ENCODE measurements around the gene SLC12A7.

Gene SLC12A7

DNA sequence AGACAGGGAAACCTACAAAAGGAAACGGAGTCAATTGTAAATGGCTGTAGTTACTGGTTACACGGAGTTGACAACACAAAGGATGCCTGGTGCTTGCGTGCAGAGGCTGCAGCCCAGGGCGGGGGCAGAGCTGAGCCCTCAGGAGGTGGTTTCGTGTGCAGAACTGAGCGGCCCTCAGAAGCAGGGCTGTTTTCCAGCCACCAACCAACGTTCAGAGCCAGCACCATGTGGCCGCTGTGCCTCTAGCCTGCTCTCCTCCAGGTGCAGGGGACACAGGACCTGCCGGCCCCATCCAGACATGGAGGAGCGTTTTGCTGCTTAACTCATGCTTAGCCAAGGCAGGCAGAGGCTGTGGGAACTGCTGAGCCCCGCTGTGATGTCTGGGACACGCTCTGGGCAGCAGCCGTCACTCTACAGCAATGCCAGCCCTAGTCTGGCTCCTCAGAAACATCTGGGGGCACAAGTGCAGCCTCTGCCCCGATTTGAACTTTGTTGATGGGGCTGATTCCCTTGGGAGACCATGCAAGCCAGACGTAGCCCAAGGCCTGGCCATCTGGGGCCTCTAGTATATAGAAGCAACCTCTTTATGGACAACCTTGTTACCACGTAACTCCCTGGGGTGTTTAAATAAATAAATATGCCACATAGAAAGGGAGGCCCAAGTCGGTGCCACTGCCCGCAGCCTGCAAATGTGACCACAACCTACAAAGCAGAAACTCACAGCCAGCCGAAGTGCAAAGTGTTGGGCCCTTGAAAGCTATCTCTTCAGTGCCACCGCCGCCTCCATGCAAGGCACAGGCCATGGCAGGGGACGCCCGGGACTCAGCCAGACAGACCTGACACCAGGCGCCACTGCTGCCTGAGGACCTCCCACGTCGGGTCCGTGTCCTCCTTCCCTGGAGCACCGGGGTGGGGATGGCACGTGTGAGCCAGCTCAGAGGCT is 61.2 kb downstream of the SLC12A7 start:
- DNase-seq (ENCODE audit: low read depth): no peak

DNA sequence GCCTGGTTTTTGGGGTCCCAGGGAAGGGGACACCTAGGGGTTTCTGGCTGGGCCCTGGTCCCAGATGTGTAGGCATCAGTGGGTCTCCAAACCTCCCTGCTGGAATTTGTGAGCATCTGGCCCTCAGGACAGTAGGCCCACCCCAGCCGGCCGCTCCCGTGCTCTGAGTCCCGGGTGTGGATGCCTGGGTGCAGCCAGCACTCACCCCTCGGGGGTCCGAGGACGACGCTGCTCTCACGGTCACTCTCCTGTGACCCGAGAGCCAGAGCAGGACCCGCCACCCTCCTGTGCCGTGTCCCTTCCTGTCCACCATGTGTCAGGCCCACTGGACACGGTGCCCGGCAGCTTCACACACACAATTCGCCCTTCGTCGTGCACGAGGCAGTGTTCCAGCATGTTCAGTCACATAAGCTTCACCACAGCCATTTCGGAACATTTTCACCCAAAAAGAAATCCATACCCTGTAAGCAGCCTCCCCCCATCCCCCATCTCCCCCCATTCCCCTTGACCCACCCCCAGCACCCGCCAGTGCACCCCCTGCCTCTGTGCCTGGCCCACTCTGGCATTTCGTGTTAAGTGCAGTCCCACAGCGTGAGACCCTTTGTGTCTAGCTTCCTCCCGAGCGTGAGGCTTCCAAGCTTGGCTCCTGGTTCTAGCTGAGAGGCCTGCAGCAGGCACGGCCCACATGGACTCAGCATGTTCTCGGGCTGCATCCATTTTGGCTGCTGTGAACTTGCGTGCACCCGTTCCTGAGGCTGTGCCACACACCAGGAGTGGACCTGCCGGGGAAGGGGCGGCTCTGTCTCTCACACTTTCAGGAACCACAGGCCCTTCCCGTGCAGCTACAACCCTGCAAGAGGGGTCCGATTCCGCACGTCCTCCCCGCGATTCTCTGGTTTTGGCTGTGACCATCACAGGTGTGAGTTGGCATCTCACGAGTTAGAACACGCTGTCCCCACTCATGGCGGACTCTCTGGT is 62.7 kb downstream of the SLC12A7 start:
- no peak for DNase-seq (ENCODE audit: low read depth)

DNA sequence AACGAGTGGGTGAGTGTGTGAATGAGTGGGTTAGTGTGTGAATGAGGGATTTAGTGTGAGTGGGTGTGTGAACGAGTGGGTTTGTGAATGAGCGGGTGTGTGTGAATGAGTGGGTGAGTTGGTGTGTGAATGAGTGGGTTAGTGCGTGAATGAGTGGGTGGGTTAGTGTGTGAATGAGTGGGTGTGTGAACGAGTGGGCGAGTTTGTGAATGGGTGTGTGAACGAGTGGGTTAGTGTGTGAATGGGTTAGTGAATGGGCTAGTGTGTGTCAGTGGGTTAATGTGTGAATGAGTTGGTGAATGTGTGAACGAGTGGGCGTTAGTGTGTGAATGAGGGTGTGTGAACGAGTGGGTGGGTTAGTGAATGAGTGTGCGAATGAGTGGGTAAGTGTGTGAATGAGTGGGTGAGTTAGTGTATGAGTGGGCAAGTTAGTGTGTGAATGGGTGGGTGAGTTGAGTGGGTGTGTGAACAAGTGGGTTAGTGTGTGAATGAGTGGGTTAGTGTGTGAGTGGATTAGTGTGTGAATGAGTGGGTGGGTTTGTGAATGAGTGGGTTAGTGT is 63.6 kb downstream of the SLC12A7 start:
- no peak for DNase-seq (ENCODE audit: low read depth)

DNA sequence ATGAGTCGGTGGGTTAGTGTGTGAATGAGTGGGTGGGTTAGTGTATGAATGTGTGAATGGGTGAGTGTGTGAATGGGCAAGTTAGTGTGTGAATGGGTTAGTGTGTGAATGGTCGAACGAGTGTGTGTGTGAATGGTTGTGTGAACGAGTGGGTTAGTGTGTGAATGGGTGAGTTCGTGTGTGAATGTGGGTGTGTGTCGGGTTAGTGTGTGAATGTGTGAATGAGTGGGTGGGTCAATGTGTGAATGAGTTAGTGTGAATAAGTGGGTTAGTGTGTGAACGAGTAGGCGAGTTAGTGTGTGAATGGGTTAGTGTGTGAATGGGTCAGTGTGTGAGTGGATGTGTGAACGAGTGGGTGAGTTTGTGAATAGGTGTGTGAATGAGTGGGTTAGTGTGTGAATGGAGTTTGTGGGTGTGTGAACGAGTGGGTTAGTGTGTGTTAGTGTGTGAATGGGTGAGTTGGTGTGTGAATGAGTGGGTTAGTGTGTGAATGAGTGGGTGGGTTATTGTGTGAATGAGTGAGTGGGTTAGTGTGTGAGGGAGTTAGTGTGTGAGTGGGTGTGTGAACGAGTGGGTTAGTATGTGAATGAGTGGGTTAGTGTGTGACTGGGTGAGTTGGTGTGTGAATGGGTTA is 64.4 kb downstream of the SLC12A7 start:
- no peak for DNase-seq (ENCODE audit: low read depth)

DNA sequence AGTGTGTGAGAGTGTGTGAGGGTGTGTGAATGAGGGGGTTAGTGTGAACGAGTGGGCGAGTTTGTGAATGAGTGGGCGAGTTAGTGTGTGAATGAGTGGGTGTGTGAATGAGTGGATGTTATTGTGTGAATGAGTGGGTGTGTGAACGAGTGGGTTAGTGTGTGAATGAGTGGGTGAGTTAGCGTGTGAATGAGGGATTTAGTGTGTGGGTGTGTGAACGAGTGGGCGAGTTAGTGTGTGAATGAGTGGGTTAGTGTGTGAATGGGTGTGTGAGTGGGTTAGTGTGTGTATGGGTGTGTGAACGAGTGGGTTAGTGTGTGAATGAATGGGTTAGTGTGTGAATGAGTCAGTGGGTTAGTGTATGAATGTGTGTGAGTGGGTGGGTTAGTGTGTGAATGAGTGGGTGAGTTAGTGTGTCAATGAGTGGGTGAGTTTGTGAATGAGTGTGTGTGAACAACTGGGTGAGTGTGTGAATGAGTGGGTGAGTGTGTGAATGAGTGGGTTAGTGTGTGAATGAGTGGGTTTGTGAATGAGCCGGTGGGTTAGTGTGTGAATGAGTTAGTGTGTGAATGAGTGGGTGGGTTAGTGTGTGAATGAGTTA is 65.8 kb downstream of the SLC12A7 start:
- no peak for DNase-seq (ENCODE audit: low read depth)

DNA sequence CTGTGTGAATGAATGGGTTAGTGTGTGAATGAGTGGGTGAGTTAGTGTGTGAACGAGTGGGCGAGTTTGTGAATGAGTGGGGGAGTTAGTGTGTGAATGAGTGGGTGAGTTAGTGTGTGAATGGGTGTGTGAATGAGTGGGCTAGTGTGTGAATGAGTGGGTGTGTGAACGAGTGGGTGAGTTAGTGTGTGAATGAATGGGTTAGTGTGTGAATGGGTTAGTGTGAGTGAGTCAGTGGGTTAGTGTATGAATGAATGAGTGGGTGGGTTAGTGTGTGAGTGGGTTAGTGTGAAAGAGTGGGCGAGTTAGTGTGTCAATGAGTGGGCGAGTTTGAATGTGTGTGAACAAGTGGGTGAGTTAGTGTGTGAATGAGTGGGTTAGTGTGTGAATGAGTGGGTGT is 67.7 kb downstream of the SLC12A7 start:
- DNase-seq (ENCODE audit: low read depth): no peak

DNA sequence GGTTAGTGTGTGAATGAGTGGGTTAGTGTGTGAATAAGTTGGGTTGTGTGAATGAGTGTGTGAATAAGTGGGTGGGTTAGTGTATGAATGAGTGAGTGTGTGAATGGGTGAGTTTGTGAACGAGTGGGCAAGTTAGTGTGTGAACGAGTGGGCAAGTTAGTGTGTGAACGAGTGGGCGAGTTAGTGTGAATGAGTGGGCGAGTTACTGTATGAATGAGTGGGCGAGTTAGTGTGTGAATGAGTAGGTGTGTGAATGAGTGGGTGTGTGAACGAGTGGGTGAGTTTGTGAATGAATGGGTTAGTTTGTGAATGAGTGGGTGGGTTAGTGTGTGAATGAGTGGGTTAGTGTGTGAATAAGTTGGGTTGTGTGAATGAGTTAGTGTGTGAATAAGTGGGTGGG is 68.5 kb downstream of the SLC12A7 start:
- DNase-seq (ENCODE audit: low read depth): no peak

DNA sequence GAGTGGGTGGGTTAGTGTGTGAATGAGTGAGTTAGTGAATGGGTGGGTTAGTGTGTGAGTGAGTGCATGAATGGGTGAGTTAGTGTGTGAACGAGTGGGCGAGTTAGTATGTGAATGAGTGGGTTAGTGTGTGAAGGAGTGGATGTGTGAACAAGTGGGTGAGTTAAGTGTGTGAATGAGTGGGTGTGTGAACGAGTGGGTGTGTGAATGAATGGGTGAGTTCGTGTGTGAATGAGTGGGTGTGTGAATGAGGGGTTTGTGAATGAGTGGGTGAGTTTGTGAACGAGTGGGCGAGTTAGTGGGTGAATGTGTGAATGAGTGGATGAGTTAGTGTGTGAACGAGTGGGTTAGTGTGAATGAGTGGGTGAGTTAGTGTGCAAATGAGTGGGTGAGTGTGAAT is 69.2 kb downstream of the SLC12A7 start:
- no peak for DNase-seq (ENCODE audit: low read depth)

DNA sequence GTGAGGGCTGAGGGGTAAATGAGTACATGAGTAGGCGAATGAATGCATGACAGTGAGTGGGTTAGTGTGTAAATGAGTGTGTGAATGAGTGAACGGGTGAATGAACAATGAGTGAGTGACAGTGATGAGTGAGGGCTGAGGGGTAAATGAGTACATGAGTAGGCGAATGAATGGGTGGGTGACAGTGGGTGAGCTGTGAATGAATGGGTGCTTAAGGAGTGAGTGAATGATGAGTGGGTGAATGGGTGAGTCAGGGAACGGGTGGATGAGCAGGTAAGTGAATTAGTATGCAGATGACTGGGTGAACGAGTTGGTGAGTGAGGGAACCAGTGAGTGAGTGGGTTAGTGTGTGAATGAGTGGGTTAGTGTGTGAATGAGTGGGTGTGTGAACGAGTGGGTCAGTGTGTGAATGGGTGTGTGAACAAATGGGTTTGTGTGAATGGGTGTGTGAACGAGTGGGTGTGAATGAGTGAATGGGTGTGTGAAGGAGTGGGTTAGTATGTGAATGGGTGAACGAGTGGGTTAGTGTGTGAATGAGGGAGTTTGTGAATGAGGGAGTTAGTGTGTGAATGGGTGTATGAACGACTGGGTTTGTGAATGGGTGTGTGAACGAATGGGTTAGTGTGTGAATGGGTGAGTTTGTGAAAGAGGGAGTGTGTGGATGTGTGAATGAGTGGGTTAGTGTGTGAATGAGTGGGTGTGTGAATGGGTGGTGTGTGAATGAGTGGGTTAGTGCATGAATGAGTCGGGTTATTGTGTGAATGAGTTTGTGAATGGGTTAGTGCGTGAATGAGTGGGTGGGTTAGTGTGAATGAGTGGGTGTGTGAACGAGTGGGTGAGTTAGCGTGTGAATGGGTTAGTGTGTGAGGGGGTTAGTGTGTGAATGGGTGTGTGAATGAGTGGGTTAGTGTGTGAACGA is 70.4 kb downstream of the SLC12A7 start:
- DNase-seq (ENCODE audit: low read depth): no peak

DNA sequence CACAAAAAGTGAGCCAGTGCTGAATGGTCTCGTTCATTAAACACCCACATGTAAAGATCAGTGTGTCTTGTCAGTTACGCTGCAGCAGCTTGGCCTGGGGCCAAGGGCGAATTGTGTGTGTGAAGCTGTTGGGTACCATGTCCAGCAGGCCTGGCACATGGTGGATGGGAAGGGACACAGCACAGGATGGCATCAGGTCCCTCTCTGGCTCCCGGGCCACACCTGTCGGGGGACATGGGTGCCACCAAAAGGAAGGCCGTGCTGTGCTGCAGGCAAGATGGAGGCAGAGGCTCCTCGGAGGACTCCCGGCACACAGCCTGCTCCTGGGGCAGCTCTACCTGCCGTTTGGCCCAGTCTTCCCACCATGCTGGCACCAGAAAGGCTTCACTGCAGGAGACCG is 71.3 kb downstream of the SLC12A7 start:
- no peak for DNase-seq (ENCODE audit: low read depth)

DNA sequence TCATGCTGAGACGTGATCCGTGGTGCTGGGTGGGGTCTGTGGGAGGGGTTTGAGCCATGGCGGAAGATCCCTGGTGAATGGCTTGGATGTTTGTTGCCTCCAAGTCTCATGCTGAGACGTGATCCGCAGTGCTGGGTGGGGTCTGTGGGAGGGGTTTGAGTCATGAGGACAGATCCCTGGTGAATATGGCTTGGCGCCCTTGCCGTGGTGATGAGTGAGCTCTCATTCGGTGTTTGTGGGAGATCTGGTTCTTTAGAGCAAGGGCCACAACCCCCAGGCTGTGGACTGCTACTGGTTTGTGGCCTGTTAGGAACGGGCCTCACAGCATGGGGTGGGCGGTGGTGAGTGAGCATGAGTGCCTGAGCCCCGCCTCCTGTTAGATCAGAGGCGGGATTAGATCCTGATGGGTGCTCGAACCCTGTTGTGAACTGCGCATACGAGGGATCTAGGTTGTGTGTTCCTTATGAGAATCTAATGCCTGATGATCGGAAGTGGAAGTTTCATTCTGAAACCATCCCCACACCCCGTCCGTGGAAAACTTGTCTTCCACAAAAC is 72.1 kb downstream of the SLC12A7 start:
- DNase-seq (ENCODE audit: low read depth): no peak

DNA sequence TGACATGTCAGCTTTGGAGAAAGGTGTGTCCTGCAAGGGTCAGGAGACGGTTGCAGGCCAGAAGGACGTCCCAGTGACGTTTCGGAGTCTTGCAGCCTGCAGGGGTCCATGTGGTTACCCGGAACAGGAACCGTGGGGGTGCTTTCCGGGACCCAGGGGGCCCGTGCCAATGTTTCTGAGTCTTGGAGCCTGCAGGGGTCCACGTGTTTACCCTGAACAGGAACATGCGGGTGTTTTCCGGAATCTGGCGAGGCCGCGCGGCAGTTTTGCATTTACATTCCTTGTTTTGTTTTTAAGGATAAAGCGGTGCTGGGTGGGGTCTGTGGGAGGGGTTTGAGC is 72.7 kb downstream of the SLC12A7 start:
- no peak for DNase-seq (ENCODE audit: low read depth)

DNA sequence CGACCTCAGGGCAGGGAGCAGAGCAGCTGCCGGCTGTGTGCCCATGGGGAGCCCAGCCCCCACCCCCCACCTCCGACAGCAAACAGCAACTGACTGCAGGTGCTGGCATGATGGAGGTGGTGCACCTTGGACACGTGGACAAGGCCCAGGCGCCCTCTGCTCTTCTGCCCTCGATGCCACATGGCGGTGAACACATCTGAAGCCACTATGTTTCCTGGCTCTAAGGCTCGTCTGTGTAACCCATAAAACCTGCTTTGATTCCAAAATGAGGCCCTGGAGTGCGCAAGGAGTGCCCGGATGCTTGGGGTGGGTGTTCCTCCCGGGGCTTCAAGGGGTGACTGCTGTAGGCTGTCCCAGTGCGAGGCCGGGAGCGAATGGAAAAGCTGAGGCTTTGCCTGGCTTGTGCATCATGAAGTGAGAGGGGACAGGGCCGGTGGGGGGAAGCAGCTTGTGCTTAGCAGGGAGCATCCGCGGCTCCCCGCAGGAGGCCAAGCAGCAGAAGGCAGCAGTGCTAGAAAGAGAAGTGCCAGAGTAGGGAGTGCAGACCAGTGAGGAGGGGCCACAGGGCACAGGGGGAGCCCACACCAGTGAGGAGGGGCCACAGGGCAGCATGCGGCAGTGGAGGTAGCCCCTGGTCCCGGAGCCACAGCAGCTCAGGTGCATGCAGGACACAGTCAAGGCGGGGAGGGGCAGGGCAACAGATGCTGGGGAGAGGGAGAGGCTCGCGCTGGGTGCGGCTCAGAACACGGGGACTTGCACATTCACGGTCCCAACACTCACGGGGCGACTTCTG is 73.2 kb downstream of the SLC12A7 start:
- no peak for DNase-seq (ENCODE audit: low read depth)

DNA sequence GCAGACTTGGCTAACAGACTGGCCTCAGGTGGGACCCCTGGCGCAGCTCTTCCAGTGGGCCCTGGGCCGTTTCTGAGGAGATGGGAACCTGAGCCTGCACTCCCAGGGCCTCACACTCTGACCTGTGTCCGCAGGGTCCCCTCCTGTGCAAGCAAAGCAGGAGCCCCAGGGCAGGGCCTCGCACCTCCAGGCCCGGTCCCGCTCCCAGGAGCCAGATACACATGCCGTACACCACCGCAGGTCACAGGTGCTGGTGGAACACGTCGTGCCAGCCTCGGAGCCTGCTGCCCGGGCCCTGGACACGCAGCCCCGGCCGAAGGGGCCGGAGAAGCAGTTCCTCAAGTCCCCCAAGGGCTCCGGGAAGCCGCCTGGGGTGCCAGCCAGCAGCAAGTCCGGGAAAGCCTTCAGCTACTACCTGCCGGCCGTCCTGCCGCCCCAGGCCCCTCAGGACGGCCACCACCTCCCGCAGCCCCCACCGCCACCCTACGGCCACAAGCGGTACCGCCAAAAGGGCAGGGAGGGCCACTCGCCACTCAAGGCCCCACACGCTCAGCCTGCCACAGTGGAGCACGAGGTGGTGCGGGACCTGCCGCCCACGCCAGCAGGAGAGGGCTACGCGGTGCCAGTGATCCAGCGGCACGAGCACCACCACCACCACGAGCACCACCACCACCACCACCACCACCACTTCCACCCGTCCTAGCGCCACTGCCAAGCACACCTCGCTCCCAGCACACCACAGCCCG is 74.0 kb downstream of the SLC12A7 start:
- DNase-seq (ENCODE audit: low read depth): no peak

DNA sequence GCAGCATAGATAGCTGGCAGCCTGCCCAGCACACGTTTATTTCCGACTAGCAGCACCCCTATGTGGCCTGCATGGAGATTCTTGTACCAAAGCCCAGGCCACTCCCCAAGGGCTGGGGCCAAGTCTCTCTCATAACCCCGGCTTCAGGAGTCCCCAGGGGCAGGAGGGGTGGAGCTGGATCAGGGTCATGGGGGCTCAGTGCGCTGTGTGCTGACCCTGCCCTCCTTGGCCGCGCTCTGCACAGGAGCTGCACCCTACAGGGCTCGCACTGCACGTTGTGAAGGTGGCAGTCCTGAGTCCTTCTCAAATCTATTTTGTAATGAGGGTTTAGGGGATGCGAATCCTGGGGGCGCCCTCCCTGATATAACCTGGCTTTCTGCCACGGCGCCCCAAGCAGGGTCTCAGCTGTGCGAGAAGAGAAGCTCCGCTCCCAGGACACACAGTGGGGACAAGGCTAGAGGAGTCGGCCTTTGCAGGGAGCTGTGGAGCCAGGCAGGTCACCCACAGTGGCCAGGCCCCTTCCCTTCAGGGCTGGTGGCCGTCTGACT is 74.7 kb downstream of the SLC12A7 start:
- DNase-seq (ENCODE audit: low read depth): no peak

DNA sequence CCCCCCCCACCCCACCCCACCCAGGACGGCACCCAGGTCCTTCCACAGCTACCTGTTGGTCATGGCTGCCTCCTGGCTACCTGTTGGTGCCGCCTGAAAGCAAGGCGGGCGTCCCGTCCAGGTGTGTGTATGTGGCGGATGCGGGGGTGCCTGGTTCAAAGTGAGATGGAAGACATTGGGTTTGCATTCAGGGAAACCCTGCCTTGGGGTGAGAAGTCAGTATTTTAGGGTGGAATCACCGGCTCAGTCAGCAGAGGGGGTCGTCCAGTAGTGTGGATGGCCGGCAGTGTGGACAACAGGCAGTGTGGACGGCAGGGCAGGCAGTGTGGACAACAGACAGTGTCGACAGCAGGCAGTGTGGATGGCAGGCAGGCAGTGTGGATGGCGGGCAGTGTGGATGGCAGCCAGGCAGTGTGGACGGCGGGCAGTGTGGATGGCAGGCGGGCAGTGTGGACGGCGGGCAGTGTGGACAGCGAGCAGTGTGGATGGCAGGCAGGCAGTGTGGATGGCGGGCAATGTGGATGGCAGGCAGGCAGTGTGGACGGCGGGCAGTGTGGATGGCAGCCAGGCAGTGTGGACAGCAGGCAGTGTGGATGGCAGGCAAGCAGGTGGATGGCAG is 75.2 kb downstream of the SLC12A7 start:
- DNase-seq (ENCODE audit: low read depth): no peak

DNA sequence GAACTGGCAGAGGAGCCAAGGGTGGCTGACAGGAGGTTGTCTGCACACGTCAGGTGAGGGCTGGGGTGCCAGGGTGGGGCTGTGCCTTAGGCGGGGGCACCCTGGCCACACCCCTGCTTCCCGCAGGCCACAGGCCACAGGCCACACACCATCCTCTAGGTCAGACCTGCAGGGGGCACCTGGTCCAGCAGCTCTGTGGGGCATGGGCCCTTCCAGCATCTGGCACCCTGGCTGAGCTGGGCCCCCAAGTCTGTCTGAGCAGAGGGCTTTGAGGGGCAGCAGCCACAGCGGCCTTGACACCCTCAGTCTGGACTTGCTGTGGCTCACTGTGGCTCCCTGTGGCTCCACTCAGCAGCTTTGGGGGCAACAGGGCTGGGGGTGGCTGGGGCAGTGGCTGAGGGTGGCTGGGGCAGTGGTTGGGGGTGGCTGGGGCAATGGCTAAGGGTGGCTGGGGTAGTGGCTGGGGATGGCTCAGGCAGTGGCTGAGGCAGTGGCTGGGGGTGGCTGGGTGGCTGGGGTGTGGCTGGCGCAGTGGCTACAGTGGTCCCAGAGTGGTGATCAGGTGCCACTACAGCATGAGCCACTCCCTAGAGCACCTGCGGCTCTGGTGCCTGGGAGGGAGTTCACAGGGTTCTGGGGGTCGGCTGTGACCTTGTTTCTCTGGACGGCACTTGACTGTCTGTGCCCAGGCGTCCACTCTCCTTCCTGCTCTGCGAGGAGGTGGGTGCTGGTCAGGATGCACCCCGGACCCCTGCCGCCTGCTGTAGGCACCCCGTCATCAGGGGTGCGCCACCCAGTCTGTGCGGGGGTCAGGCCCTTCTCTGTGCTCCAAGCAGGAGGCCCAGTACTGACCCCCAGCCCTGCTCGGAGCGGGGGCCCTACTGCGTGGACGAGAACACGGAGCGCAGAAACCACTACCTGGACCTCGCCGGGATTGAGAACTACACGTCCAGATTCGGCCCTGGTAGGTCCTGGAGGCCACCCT is 76.2 kb downstream of the SLC12A7 start:
- DNase-seq (ENCODE audit: low read depth): no peak
